ENCODE measurements around the gene PIK3AP1.

GRCh38 chr10:96576277-96576980 is 143.9 kb downstream of the PIK3AP1 start:
- TF ChIP-seq CTCF (IDR thresholded peaks at IDR 0.05) (no peak), MAX (CRISPR knock-in tag; IDR thresholded peaks at IDR 0.05) (no peak), AFF4 (CRISPR knock-in tag; IDR thresholded peaks at IDR 0.05; ENCODE audit: borderline replicate concordance) (no peak), ZNF512 (CRISPR knock-in tag; IDR thresholded peaks at IDR 0.05; ENCODE audit: borderline replicate concordance) (no peak), ATF3 (CRISPR knock-in tag; conservative IDR thresholded peaks at IDR 0.05) (no peak), MYBL2 (CRISPR knock-in tag; IDR thresholded peaks at IDR 0.05) (no peak), ZBTB21 (CRISPR knock-in tag; IDR thresholded peaks at IDR 0.05; ENCODE audit: borderline replicate concordance) (no peak), SP1 (CRISPR knock-in tag; conservative IDR thresholded peaks at IDR 0.05) (no peak), ATF2 (CRISPR knock-in tag; IDR thresholded peaks at IDR 0.05; ENCODE audit: borderline replicate concordance, low read depth) (no peak)
